T follicular helper cell (primary cell): ENCODE data around the gene SERPINA4.

Experiments
- DNase-seq: peaks from one replicate; pipeline ENCODE4 v3.0.0-alpha.2; 2020; ENCODE audit warnings: low read depth

The SERPINA4 gene

GRCh38 chr14:94542811-94543440 is 18.3 kb upstream of the SERPINA4 start:
- no peak for DNase-seq

GRCh38 chr14:94543449-94544124 is 17.7 kb upstream of the SERPINA4 start:
- no peak for DNase-seq

DNA sequence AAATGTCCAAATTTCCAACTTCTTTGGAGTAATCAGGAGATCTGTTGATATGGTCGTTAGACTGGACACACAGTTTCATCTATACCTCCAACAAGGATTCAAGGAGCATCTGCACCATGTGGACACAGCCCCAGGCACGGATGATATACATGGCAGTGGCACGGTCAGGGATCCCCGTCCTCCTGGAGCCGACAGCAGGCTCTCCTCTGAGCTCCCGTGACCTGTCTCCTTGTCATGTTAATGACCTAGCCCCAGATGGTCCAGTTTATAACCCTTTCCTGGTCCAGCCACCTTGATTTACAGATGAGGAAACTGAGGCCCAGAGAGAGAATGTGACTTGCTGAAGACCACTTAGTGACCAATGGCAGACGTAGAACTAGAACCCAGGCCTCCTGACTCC is 16.5 kb upstream of the SERPINA4 start:
- no peak for DNase-seq

GRCh38 chr14:94545131-94545841 is 16.0 kb upstream of the SERPINA4 start:
- DNase-seq = no peak

- no peak for DNase-seq
Observed at GRCh38 chr14:94547151-94547680, 14.0 kb upstream of the SERPINA4 start.

- no peak for DNase-seq
Observed at GRCh38 chr14:94547726-94548125, 13.5 kb upstream of the SERPINA4 start.

DNA sequence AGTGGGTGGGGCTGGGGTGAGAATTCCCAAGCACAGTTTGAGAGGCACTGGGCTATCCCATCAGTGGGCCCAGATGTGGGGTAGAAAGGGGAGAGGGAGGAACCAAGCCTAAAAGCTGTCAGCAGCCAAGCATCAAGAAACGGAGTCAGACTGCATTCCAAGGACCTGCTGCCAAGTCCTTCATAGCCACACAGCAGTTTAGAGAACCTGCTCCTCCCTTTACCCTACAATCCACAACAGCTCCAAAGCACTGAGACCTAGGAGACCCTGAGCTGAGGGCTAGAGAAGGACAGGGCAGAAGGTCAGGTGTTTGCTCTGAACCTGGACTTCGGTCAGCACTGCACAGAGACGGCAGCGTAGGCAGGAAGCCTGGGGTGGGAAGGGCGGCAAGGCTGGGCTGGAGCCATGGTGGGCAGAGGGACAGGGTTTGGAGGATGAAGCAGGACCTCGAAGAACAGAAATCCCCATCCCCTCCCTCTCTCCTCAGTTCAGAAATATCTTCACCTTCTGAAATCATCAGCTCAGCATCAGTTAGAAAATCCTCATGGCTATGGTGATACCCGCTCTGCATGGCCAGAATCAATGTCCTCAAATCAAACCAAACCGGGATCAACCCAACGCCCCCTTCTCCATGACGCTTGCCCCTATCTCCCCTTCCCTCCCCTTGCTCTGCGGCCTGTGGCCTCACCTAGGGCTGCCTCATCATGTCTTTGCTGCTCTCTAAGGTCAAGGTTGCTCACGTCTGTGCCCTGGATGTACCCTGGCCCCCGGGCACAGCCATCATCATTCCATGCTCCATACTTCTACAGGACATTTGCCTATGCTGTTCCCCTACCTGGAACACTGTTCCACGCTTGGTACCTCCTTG is 12.9 kb upstream of the SERPINA4 start:
- no peak for DNase-seq

DNA sequence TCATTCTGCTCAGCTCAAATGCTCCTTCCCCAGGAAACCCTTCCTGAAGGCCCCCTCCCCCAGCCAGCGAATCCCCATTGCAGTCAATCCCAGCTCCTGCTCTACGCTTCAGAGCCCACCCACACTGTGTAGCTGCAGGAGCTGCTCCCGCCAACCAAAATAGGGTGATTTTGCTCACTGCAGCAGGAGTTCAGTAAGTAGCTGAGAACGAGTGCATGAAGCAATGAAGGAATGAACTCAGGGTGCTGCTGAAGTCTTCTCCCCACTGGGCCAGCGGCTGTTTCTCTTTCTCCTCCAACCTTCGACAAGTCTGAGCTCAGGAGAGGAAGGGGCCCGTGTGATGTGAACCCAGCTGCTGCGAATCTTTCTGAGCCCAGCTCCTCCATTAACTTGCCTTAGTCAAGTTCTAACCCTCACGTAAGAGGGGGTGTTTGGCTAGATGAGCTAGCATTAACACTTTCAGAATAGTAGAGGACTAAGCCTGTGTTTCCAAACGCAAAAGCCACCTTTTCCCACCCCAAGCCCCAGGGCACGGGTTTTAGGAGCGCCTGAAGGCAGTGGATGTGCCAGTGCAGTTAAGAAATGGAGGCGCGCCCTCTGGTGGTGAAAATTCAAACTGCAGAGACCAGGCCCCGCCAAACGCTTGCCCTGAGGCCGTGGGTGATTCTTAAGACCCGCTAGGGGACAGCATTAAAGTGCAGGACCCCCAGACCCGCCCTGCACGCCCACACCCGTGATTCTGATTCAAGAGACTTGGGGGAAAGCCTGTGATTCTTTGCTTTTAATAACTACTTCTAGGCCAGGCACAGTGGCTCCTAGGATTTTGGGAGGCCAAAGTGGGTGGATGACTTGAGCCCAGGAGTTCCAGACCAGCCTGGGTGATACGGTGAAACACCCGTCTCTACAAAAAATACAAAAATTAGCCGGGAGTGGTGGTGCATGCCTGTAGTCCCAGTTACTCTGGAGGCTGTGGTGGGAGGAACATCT is 11.9 kb upstream of the SERPINA4 start:
- peak; percentile 19 for DNase-seq

DNA sequence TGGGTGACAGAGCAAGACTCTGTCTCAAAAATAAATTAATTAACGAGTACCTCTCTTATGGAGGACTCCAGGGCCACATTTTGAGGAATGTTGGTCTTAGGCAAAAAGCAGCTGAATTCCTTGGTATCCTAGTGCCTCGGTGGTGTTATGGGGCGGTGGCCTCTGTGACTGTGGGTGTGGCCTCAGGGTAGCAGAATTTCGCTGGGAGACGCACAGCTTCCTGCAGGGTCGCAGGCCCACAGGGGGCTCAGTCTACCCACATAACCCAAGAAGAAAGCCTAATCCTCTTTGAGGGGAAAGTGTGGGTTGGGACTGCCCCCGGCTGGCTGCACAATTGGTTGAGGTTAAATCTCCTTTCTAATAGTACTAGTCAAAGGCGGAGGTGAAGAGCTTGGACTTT is 11.2 kb upstream of the SERPINA4 start:
- DNase-seq = no peak

DNA sequence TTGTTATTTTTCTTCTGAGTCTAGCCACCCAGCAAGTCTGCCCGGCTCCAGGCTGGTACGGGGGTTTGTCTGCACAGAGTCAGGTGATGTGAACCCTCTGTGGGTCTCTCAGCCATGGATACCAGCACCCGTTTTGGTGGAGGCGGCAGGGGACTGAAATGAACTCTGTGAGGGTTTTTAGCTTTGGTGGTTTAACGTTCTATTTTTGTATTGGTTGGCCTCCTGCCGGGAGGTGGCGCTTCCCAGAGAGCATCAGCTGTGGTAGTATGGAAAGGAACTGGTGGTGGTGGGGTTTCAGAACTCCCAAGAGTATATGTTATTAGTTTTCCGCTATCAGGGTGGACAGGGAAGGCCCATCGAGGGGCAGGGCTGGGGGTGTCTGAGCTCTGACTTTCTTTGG is 5.3 kb upstream of the SERPINA4 start:
- no peak for DNase-seq

DNA sequence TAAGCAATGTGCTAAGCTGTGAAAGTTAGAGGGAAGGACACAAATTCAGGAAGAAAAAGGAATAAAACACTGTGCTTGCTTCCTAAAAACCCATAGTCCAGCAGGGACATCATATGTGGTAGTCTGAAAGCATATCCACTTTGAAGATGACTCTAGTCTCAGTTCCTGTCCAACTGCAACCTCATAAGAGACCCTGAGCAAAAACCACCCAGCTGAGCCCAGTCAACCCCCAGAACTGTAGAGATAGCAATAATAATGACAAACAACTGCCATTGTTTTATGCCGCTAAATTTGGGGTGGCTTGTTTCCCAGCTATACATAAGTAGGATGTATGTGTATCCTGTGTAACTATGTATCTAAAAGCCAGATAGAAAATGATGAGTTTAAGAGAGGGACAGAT is 3.9 kb upstream of the SERPINA4 start:
- DNase-seq = no peak

DNA sequence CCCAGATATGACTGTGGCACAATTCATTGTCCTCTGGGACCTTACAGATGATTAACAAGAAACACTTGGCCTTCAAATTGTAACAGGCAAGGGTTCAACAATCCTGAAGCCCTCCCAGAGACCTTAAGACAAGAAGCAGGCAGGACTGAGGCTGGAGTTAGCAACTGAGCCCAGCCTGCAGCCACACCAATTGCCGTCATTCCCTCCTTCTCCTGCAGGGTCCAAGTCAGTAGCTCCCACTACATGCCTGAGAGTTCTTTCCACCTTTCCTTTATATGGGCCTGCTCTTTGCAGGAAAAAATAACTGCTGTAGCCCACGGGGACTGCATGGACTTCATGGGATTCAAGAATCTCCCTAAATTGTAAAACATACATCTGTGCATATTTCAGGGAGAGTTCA is 2.4 kb upstream of the SERPINA4 start:
- no peak for DNase-seq

DNA sequence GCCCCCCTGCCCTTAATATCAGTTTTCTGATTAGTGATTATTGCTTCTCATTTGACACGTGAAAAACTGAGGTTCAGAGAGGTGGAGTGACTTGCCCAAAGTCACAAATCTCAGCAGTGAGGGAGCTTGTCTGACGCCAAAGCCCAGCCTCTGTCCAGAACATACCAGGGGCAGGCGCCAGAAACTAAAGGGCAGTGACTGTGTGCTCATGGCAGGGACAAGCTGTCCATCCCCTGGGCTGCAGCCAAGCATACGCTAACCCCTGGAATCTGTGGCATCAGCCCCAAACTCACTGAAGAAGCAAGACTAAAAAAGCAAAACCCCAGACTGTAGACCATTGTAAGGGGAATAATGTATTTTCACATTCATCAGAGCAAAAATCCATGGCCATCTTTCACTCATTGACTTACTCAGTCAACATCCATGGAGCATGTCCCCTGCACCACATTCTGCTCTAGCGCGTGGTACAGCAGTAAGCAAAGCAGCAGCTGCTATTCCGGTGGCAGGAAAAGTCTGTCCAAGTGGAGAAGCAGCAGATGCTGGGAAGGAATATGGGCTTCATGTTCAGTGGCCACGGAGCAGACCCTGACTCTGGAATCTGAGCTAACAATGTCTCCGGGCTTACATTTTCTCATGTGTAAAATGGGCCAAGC is 1.5 kb upstream of the SERPINA4 start:
- DNase-seq = no peak

DNA sequence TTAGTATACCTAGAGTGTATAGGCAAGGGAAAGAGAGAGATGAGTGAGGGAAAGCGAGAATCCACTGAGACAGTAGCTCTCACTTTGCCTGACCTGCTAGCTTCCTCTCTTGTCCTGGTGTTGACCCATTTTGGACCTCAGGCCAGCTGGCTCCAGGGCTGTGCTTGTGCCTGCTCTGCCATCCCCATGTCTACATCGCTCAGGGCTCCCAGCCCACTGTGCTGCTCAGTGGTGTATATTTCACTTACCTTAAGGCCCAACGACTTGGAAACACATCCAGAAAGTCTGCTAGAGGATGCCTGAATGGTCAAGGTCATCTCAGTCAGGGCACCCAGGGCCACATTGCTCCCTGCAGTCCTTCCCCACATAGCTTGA is 964 bp upstream of the SERPINA4 start:
- no peak for DNase-seq

- DNase-seq = no peak
Observed at GRCh38 chr14:94561656-94562010, 391 bp downstream of the SERPINA4 start.

GRCh38 chr14:94562022-94562421 is 780 bp downstream of the SERPINA4 start:
- no peak for DNase-seq

GRCh38 chr14:94562941-94563883 is 2.0 kb downstream of the SERPINA4 start:
- no peak for DNase-seq

DNA sequence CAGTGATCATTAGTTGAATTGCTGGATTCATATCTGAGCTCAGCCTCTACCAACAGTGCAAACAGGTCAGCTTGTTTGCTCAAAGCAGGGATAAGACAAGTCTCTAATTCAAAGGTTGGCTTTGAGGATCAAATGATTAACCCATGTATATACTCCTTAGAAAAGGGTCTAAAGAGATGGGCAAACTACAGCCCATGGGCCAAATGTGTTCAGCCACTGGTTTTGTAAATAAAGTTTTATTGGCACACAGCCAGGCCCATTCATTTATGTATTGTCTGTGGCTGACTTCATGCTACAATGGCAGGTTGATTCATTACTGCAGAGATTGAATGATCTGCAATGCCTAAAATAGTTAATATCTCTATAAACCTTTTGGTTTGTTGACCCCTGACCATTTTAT is 3.1 kb downstream of the SERPINA4 start:
- DNase-seq = no peak

GRCh38 chr14:94568186-94568585 is 6.9 kb downstream of the SERPINA4 start:
- no peak for DNase-seq
